IMR-90 (cell line): ENCODE results near the gene SEMA4D. TPM values are rescaled to one million over a fixed set of nuclear protein-coding genes. Genes with fewer than 3 reads are reported as not detected.
A peak's percentile ranks its signal among the peaks of the same experiment; 100 is the strongest.

Source experiments
- ATAC-seq: fragments of 200-7000 bp; cut with Tn5 transposase; 2 replicates; pipeline ENCODE4 v1.9.1; 2020; ENCODE audit warnings: low read depth, mild to moderate bottlenecking, moderate library complexity
- BruUV-seq: library from RNA; stranded (reverse); fragments of 400-500 nt; replicated peaks from 2 replicates; lab custom pipeline; 2021; lab: Mats Ljungman, UMichigan
- CTCF ChIA-PET: fragments of 300-600 bp; formaldehyde crosslinking; extraction: SDS; loops from one replicate; lab custom pipeline; 2021; ENCODE audit warnings: antibody characterized with exemption; lab: Yijun Ruan, JAX
- POLR2A ChIA-PET: fragments of 300-600 bp; sonication (Branson Sonifier 250); formaldehyde crosslinking; loops from one replicate; lab custom pipeline; 2022; ENCODE audit warnings: antibody characterized with exemption; ENCODE audit not compliant: unreplicated experiment; lab: Charles Lee
- DNase-seq: peaks from one replicate; pipeline ENCODE4 v3.0.0; 2013
- H2AFZ ChIP-seq: replicated peaks from 2 replicates; pipeline ENCODE3; 2013; ENCODE audit warnings: low read length, mild to moderate bottlenecking; ENCODE audit not compliant: poor library complexity
- H2AK5ac ChIP-seq: 2 replicates; pipeline ENCODE4 v1.6.1; 2013; ENCODE audit warnings: low read depth, low read length, inconsistent platforms
- H2AK9ac ChIP-seq: replicated peaks from 2 replicates; pipeline ENCODE3; 2013; ENCODE audit warnings: mild to moderate bottlenecking, low read depth, low read length, moderate library complexity; ENCODE audit not compliant: poor library complexity
- H2BK120ac ChIP-seq: 2 replicates; pipeline ENCODE4 v1.6.1; 2013; ENCODE audit warnings: low read depth, low read length, inconsistent platforms
- H2BK15ac ChIP-seq: 3 replicates; pipeline ENCODE4 v1.6.1; 2013; ENCODE audit warnings: low read depth, low read length, inconsistent platforms
- H2BK20ac ChIP-seq: 2 replicates; pipeline ENCODE4 v1.6.1; 2013; ENCODE audit warnings: low read depth, mild to moderate bottlenecking, inconsistent platforms, low read length, moderate library complexity
- H2BK5ac ChIP-seq: 2 replicates; pipeline ENCODE4 v1.6.1; 2013; ENCODE audit warnings: mild to moderate bottlenecking, low read depth, low read length, inconsistent platforms; ENCODE audit not compliant: poor library complexity, severe bottlenecking
- H3K14ac ChIP-seq: replicated peaks from 2 replicates; pipeline ENCODE4 v1.6.1; 2013; ENCODE audit warnings: low read depth, low read length, inconsistent platforms
- H3K18ac ChIP-seq: 2 replicates; pipeline ENCODE4 v1.6.1; 2013; ENCODE audit warnings: low read depth, low read length, control low read depth
- H3K23ac ChIP-seq: 2 replicates; pipeline ENCODE4 v1.6.1; 2013; ENCODE audit warnings: low read depth, low read length, inconsistent platforms
- H3K27ac ChIP-seq: 2 replicates; pipeline ENCODE4 v1.5.1; 2013; ENCODE audit warnings: mild to moderate bottlenecking, control low read depth, low read length; ENCODE audit not compliant: insufficient read depth
- H3K27me3 ChIP-seq: 2 replicates; pipeline ENCODE4 v1.6.1; 2013; ENCODE audit warnings: low read length; ENCODE audit not compliant: control insufficient read depth, insufficient read depth
- H3K36me3 ChIP-seq: 2 replicates; pipeline ENCODE4 v1.6.1; 2013; ENCODE audit warnings: low read length, mixed read lengths; ENCODE audit not compliant: control insufficient read depth, insufficient read depth
- H3K4ac ChIP-seq: 2 replicates; pipeline ENCODE4 v1.6.1; 2013; ENCODE audit warnings: low read depth, low read length, inconsistent platforms
- H3K4me1 ChIP-seq: 2 replicates; pipeline ENCODE4 v1.6.1; 2013; ENCODE audit warnings: low read length, mixed read lengths; ENCODE audit not compliant: control insufficient read depth, insufficient read depth
- H3K4me2 ChIP-seq: 2 replicates; pipeline ENCODE4 v1.6.1; 2013; ENCODE audit warnings: low read depth, mild to moderate bottlenecking, control low read depth, low read length, moderate library complexity
- H3K4me3 ChIP-seq: 2 replicates; pipeline ENCODE4 v1.5.1; 2013; ENCODE audit warnings: low read depth, mild to moderate bottlenecking, control low read depth, low read length, moderate library complexity; ENCODE audit not compliant: insufficient read depth
- H3K56ac ChIP-seq: 2 replicates; pipeline ENCODE4 v1.6.1; 2013; ENCODE audit warnings: low read length, inconsistent platforms; ENCODE audit not compliant: insufficient read depth; ENCODE audit errors: extremely low read depth
- H3K79me1 ChIP-seq, 2 experiments: 2 replicates each; pipeline ENCODE4 v1.6.1; 2013; ENCODE audit warnings: low read length in 2 of 2, inconsistent platforms in 1 of 2, low read depth in 1 of 2
- H3K9ac ChIP-seq: 2 replicates; pipeline ENCODE4 v1.6.1; 2013; ENCODE audit warnings: low read depth, low read length, control low read depth
- H3K9me1 ChIP-seq: 2 replicates; pipeline ENCODE4 v1.6.1; 2013; ENCODE audit warnings: low read length, inconsistent platforms; ENCODE audit not compliant: insufficient read depth
- H3K9me3 ChIP-seq: 2 replicates; pipeline ENCODE4 v1.6.1; 2013; ENCODE audit warnings: low read length; ENCODE audit not compliant: control insufficient read depth, insufficient read depth
- H4K20me1 ChIP-seq: 2 replicates; pipeline ENCODE4 v1.6.1; 2013; ENCODE audit warnings: low read length, inconsistent platforms; ENCODE audit not compliant: insufficient read depth
- H4K5ac ChIP-seq: 2 replicates; pipeline ENCODE4 v1.6.1; 2013; ENCODE audit warnings: mild to moderate bottlenecking, low read depth, low read length, control low read depth
- H4K8ac ChIP-seq, 2 experiments: 2 replicates each; pipeline ENCODE4 v1.6.1; 2013; ENCODE audit warnings: low read depth in 2 of 2, low read length in 2 of 2, control low read depth in 1 of 2, inconsistent platforms in 1 of 2
- H4K91ac ChIP-seq: 2 replicates; pipeline ENCODE4 v1.6.1; 2013; ENCODE audit warnings: low read depth, low read length, inconsistent platforms; ENCODE audit not compliant: insufficient read depth
- CEBPB ChIP-seq: IDR thresholded peaks from 2 replicates; pipeline ENCODE4 v1.6.1; 2012; ENCODE audit warnings: low read depth, low read length, improper control_type of control experiment
- ELK1 ChIP-seq: fragments of 150-350 bp; IDR thresholded peaks from 2 replicates; pipeline ENCODE4 v1.6.1; 2016; ENCODE audit warnings: low read depth, mild to moderate bottlenecking, low read length, moderate library complexity, borderline replicate concordance
- MAFK ChIP-seq: IDR thresholded peaks from 2 replicates; pipeline ENCODE4 v1.6.1; 2012; ENCODE audit warnings: low read depth, low read length, improper control_type of control experiment
- MAZ ChIP-seq: IDR thresholded peaks from 2 replicates; pipeline ENCODE4 v1.6.1; 2012; ENCODE audit warnings: low read depth, mild to moderate bottlenecking, low read length, improper control_type of control experiment, moderate library complexity, borderline replicate concordance
- NFE2L2 ChIP-seq: fragments of 150-350 bp; IDR thresholded peaks from 2 replicates; pipeline ENCODE4 v1.6.1; 2016; ENCODE audit warnings: low read depth, mild to moderate bottlenecking, low read length
- POLR2A ChIP-seq: IDR thresholded peaks from 2 replicates; pipeline ENCODE4 v1.6.1; 2012; ENCODE audit warnings: mild to moderate bottlenecking, low read depth, low read length
- RAD21 ChIP-seq: IDR thresholded peaks from 2 replicates; pipeline ENCODE4 v1.6.1; 2012; ENCODE audit warnings: low read length, improper control_type of control experiment
- RCOR1 ChIP-seq: IDR thresholded peaks from 2 replicates; pipeline ENCODE4 v1.6.1; 2012; ENCODE audit warnings: mild to moderate bottlenecking, low read length, improper control_type of control experiment; ENCODE audit not compliant: insufficient replicate concordance
- WGBS, 2 experiments: methylation state at CpG; one replicate each; pipeline versions ENCODE4 v1.1.5 to v1.1.7; 2013; ENCODE audit warnings: missing lambda C conversion rate in 2 of 2; ENCODE audit not compliant: insufficient read length in 1 of 2; ENCODE audit errors: extremely low coverage in 2 of 2; 5-methylcytosine and 5-hydroxymethylcytosine counted together
- dilution Hi-C: fragments of 300-500 bp; cut with HindIII; formaldehyde crosslinking; loops from one replicate; pipeline ENCODE4 v1.14.3; 2018; ENCODE audit warnings: low sequenced_read_pairs; ENCODE audit not compliant: unreplicated experiment
- in situ Hi-C: fragments of 300-500 bp; cut with MboI; formaldehyde crosslinking; loops from 3 replicates; pipeline ENCODE4 v1.14.3; 2019; ENCODE audit warnings: low sequenced_read_pairs, inconsistent platforms, mixed read lengths
- intact Hi-C: fragments of 100-400 bp; cut with micrococcal nuclease; formaldehyde crosslinking; loops from 2 replicates; pipeline ENCODE4 v1.10.0; 2022
- polyA plus RNA-seq, 3 experiments: library from polyadenylated mRNA; depleted of rRNA; stranded (reverse); fragments of >200 nt; gene quantifications; 2 replicates each; pipeline ENCODE4 v1.2.3, GENCODE V29; 2012; ENCODE audit warnings: low replicate concordance in 1 of 3
- total RNA-seq: library from RNA; depleted of rRNA; stranded (reverse); fragments of >200 nt; gene quantifications from 2 replicates; pipeline ENCODE4 v1.2.3, GENCODE V29; 2012
- TF ChIP-seq, protein P1 (sequence below): conservative IDR thresholded peaks from 2 replicates; pipeline ENCODE4 v1.5.1; 2012; ENCODE audit warnings: mild to moderate bottlenecking, low read depth, low read length, improper control_type of control experiment

Gene SEMA4D
- total and polyA plus RNA-seq, 2 of the 4 experiments (the other 2 are of a cell fraction), result 0.90 to 1.5 TPM

GRCh38 chr9:89379031-89379430 is 118.9 kb downstream of the SEMA4D start:
- H2AK9ac ChIP-seq, result no peak overlapping the region
- H3K27me3 ChIP-seq, result no peaks in the 10 kb centered on the region
- no peak overlapping the region for H4K8ac ChIP-seq
- DNase-seq (no peak), ATAC-seq (no peak)
- no peak overlapping the region for H3K14ac ChIP-seq
- no peak overlapping the region; the same call in 2 of the 3 replicates for H2BK15ac ChIP-seq
- H2AK5ac ChIP-seq, result 0 out of 2 replicates have a peak overlapping the region, but pooled peaks have one; percentile 8
- H4K5ac ChIP-seq, result no peak overlapping the region
- no peak overlapping the region for H3K56ac ChIP-seq
- H3K23ac ChIP-seq, result no peak overlapping the region
- peaks cover 18% of the 10 kb centered on the region for H3K36me3 ChIP-seq
- intact Hi-C loops (no loop called here), in situ Hi-C loops (no loop called here), dilution Hi-C loops (no loop called here)
- BruUV-seq, result no TSS peak
- H2BK20ac ChIP-seq, result peak overlapping the region; percentile 73; the same call in 1 of the 2 replicates
- no peak overlapping the region for H3K18ac ChIP-seq
- H3K4ac ChIP-seq, result no peak overlapping the region
- H2BK5ac ChIP-seq, result no peak overlapping the region
- no peak overlapping the region for H2AFZ ChIP-seq
- H3K79me1 ChIP-seq, result no peaks in the 10 kb centered on the region
- H3K9me3 ChIP-seq, result no peaks in the 10 kb centered on the region
- ChIA-PET POLR2A (no interaction called here), CTCF (no interaction called here)
- H4K91ac ChIP-seq, result no peak overlapping the region
- no peak overlapping the region for H3K27ac ChIP-seq
- H3K4me1 ChIP-seq, result peaks cover 18% of the 10 kb centered on the region
- WGBS, 2 experiments, result 100% methylated on average over 1 of the region's 14 CpGs; no CpG with 5 or more reads in 1 of the 2 experiments
- TF ChIP-seq CEBPB (no peak), NFE2L2 (no peak), ELK1 (no peak), MAZ (no peak), RAD21 (no peak), MAFK (no peak), RCOR1 (no peak), POLR2A (no peak)
- TF ChIP-seq, protein P1, sequence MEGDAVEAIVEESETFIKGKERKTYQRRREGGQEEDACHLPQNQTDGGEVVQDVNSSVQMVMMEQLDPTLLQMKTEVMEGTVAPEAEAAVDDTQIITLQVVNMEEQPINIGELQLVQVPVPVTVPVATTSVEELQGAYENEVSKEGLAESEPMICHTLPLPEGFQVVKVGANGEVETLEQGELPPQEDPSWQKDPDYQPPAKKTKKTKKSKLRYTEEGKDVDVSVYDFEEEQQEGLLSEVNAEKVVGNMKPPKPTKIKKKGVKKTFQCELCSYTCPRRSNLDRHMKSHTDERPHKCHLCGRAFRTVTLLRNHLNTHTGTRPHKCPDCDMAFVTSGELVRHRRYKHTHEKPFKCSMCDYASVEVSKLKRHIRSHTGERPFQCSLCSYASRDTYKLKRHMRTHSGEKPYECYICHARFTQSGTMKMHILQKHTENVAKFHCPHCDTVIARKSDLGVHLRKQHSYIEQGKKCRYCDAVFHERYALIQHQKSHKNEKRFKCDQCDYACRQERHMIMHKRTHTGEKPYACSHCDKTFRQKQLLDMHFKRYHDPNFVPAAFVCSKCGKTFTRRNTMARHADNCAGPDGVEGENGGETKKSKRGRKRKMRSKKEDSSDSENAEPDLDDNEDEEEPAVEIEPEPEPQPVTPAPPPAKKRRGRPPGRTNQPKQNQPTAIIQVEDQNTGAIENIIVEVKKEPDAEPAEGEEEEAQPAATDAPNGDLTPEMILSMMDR, result no peak
- no peak overlapping the region for H3K4me3 ChIP-seq
- H3K4me2 ChIP-seq, result no peak overlapping the region
- peak overlapping the region; percentile 65 for H2BK120ac ChIP-seq
- H3K9ac ChIP-seq, result no peak overlapping the region
- no peaks in the 10 kb centered on the region for H3K9me1 ChIP-seq
- no peaks in the 10 kb centered on the region for H4K20me1 ChIP-seq
